HCT116 (cell line): ENCODE data around the gene SLMAP. TPM values are rescaled to one million over a fixed set of nuclear protein-coding genes. Genes with fewer than 3 reads are reported as not detected.

Experiments used
- ATAC-seq: fragments of 200-7000 bp; cut with Tn5 transposase; 2 replicates; pipeline ENCODE4 v1.9.1; 2020; ENCODE audit warnings: mild to moderate bottlenecking, moderate library complexity
- BruUV-seq: library from RNA; stranded (reverse); fragments of 400-500 nt; replicated peaks from 2 replicates; lab custom pipeline; 2021; lab: Mats Ljungman, UMichigan
- CTCF ChIA-PET: fragments of 300-600 bp; sonication (Branson Sonifier 250); formaldehyde crosslinking; loops from one replicate; lab custom pipeline; 2021; ENCODE audit warnings: antibody characterized with exemption; lab: Charles Lee
- POLR2A ChIA-PET: fragments of 300-600, 350-600 bp; sonication (Branson Sonifier 250); formaldehyde crosslinking; loops from one replicate; lab custom pipeline; 2021; ENCODE audit warnings: antibody characterized with exemption; lab: Charles Lee
- RAD21 ChIA-PET, 2 experiments: fragments of 300-600 bp; sonication (Branson Sonifier 250); formaldehyde crosslinking; loops; one replicate each; lab custom pipeline; 2023; ENCODE audit warnings: low total read pairs in 2 of 2; ENCODE audit not compliant: uncharacterized antibody in 2 of 2, unreplicated experiment in 2 of 2, low non-redundant PET in 1 of 2; lab: Charles Lee
- DNase-seq: peaks from one replicate; pipeline ENCODE4 v3.0.0-alpha.2; 2010; ENCODE audit warnings: low read depth, low spot score
- H2AFZ ChIP-seq: fragments of 200-600 bp; shearing (Covaris generic), sonication (generic); 2 replicates; pipeline ENCODE4 v1.6.1; 2017; ENCODE audit warnings: low read depth, mixed run types, mixed read lengths, antibody characterized with exemption, low read length; ENCODE audit not compliant: poor library complexity, severe bottlenecking
- H3K27ac ChIP-seq: 2 replicates; pipeline ENCODE4 v1.5.1; 2012; ENCODE audit warnings: low read depth, low read length
- H3K27me3 ChIP-seq: fragments of 200-600 bp; sonication (generic); 2 replicates; pipeline ENCODE4 v1.6.1; 2016; ENCODE audit warnings: mixed run types, low read length, mixed read lengths; ENCODE audit not compliant: insufficient read depth
- H3K36me3 ChIP-seq, 2 experiments: fragments of 200-500 bp in 1 of 2; fragments of 200-600 bp in 1 of 2; sonication (Bioruptor generic) in 1 of 2; sonication (generic) in 1 of 2; 2 replicates each; pipeline versions ENCODE4 v1.5.1 to v1.6.1; 2014 to 2016; ENCODE audit warnings: low read length in 2 of 2, inconsistent platforms in 1 of 2, mixed read lengths in 1 of 2, mixed run types in 1 of 2; ENCODE audit not compliant: insufficient read depth in 2 of 2, control insufficient read depth in 1 of 2
- H3K4me1 ChIP-seq, 2 experiments: fragments of 200-600 bp in 1 of 2; sonication (generic) in 1 of 2; 2 replicates each; pipeline versions ENCODE4 v1.5.1 to v1.6.1; 2012 to 2017; ENCODE audit warnings: low read length in 2 of 2, inconsistent platforms in 1 of 2, mild to moderate bottlenecking in 1 of 2, mixed read lengths in 1 of 2, mixed run types in 1 of 2, moderate library complexity in 1 of 2; ENCODE audit not compliant: insufficient read depth in 2 of 2, control insufficient read depth in 1 of 2
- H3K4me2 ChIP-seq: fragments of 200-600 bp; sonication (generic); 2 replicates; pipeline ENCODE4 v1.6.1; 2017; ENCODE audit warnings: mixed run types, low read length, mixed read lengths
- H3K4me3 ChIP-seq, 2 experiments: fragments of 200-600 bp in 1 of 2; sonication (generic) in 1 of 2; replicated peaks in 1 of 2; 2 replicates each; pipeline ENCODE4 v1.5.1; 2011 to 2016; ENCODE audit warnings: low read length in 2 of 2, control low read depth in 1 of 2, low read depth in 1 of 2, mild to moderate bottlenecking in 1 of 2, mixed read lengths in 1 of 2, mixed run types in 1 of 2
- H3K79me2 ChIP-seq: fragments of 200-600 bp; sonication (generic); 2 replicates; pipeline ENCODE4 v1.6.1; 2017; ENCODE audit warnings: mild to moderate bottlenecking, mixed run types, low read length, moderate library complexity, mixed read lengths; ENCODE audit not compliant: insufficient read depth
- H3K9ac ChIP-seq: fragments of 200-600 bp; sonication (generic); 2 replicates; pipeline ENCODE4 v1.6.1; 2016; ENCODE audit warnings: low read length, mixed read lengths
- H3K9me2 ChIP-seq: fragments of 200-600 bp; sonication (generic), shearing (Covaris generic); 2 replicates; pipeline ENCODE4 v1.6.1; 2017; ENCODE audit warnings: mixed run types, mild to moderate bottlenecking, moderate library complexity; ENCODE audit not compliant: insufficient read depth
- H3K9me3 ChIP-seq, 2 experiments: fragments of 200-500 bp in 1 of 2; fragments of 200-600 bp in 1 of 2; sonication (Bioruptor generic) in 1 of 2; sonication (generic) in 1 of 2; 2 replicates each; pipeline ENCODE4 v1.6.1; 2014 to 2017; ENCODE audit warnings: low read length in 2 of 2, mixed read lengths in 2 of 2, inconsistent platforms in 1 of 2, low read depth in 1 of 2, mild to moderate bottlenecking in 1 of 2, mixed run types in 1 of 2, moderate library complexity in 1 of 2; ENCODE audit not compliant: control insufficient read depth in 1 of 2, insufficient read depth in 1 of 2
- H4K20me1 ChIP-seq: fragments of 200-600 bp; sonication (generic), shearing (Covaris generic); 2 replicates; pipeline ENCODE4 v1.6.1; 2017; ENCODE audit warnings: mixed run types, mild to moderate bottlenecking, moderate library complexity; ENCODE audit not compliant: insufficient read depth
- CEBPB ChIP-seq: IDR thresholded peaks from 2 replicates; pipeline ENCODE4 v1.6.1; 2012; ENCODE audit warnings: low read depth
- EGR1 ChIP-seq: IDR thresholded peaks from 2 replicates; pipeline ENCODE4 v1.6.1; 2012; ENCODE audit warnings: low read depth
- EZH2 ChIP-seq: fragments of 200-600 bp; sonication (generic); IDR thresholded peaks from 2 replicates; pipeline ENCODE4 v1.6.1; 2017; ENCODE audit warnings: antibody characterized with exemption, mixed run types
- EZH2phosphoT487 ChIP-seq: fragments of 200-600 bp; IDR thresholded peaks from 2 replicates; pipeline ENCODE4 v1.6.1; 2018; ENCODE audit warnings: antibody characterized with exemption, borderline replicate concordance
- FOSL1 ChIP-seq: IDR thresholded peaks from 2 replicates; pipeline ENCODE4 v1.6.1; 2012; ENCODE audit warnings: low read depth
- POLR2AphosphoS5 ChIP-seq: IDR thresholded peaks from 2 replicates; pipeline ENCODE4 v1.6.1; 2011; ENCODE audit warnings: mild to moderate bottlenecking, low read depth, low read length, moderate library complexity
- SRF ChIP-seq: IDR thresholded peaks from 2 replicates; pipeline ENCODE4 v1.6.1; 2012; ENCODE audit warnings: low read depth
- YY1 ChIP-seq: IDR thresholded peaks from 2 replicates; pipeline ENCODE4 v1.6.1; 2011; ENCODE audit warnings: low read length, low read depth, moderate library complexity, mild to moderate bottlenecking; ENCODE audit not compliant: insufficient replicate concordance; ENCODE audit errors: extremely low read depth
- intact Hi-C: fragments of 100-400 bp; cut with micrococcal nuclease; formaldehyde crosslinking; loops from 2 replicates; pipeline ENCODE4 v1.10.0; 2022
- total RNA-seq: library from RNA; stranded (reverse); gene quantifications from one replicate; pipeline ENCODE4 v1.2.1, GENCODE V29; 2021; ENCODE audit not compliant: unreplicated experiment
- TF ChIP-seq, protein P1 (sequence below), 3 experiments: fragments of 200-600 bp in 1 of 3; sonication (generic) in 1 of 3; IDR thresholded peaks in 2 of 3; conservative IDR thresholded peaks in 1 of 3; 2 replicates each; pipeline ENCODE4 v1.5.1; 2012 to 2017; ENCODE audit warnings: low read depth in 2 of 3, low read length in 2 of 3, antibody characterized with exemption in 1 of 3, borderline replicate concordance in 1 of 3, control low read depth in 1 of 3, mild to moderate bottlenecking in 1 of 3, mixed read lengths in 1 of 3, mixed run types in 1 of 3, moderate library complexity in 1 of 3; ENCODE audit not compliant: insufficient read depth in 1 of 3

The SLMAP gene
- total RNA-seq, 1 experiment from 2014 or later: 81.0 TPM

DNA sequence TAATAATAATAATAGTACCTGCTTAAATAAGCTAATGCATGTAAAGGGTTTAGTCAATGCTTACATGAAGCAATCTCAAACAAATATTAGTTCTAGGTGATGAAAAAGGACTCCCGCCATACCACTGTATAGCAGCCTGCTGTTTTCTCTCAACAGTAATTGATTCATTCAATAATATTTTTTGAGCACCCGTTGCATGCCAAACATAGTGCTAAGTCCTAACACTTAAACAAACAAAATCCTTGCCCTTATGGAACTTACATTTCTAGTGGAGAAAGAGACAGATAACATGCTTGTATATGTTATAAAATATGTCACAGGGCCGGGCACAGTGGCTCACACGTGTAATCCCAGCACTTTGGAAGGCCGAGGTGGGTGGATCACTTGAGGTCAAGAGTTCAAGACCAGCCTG, 190.9 kb downstream of the SLMAP start (continued):
- TF ChIP-seq EZH2 (no peak), POLR2AphosphoS5 (no peak), FOSL1 (no peak), SRF (no peak)
- TF ChIP-seq, all 23 proteins: peak for 0

DNA sequence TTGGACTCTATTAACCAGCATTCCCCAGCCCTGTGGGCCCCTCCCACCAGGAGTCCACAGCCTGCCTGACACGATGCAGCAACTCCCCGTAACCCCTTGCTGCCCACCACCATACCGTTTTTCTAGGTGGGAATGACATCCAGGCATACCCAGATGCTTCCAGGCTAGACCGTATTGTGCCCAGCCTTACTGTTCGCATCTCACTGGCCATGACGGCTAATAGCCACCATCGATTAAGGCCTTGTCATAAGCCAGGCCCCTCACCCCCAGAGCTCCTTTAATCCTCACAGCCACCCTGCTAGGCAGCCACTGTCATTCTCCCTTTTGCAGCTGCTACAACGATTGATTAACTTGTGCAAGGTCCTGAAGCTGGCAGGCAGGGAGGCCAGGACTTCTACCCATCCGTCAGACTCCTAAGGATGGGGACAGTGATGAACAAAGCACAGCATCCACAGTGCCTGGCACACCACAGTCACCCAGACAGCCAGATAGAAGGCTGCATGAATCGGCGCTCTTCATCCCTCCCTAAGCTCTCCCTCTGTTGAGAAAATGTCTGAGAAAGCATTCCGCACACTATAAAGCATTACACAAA, 192.1 kb downstream of the SLMAP start:
- no peak for ATAC-seq
- Histone ChIP-seq H3K27me3 (no peaks in the 10 kb centered on the region), H3K79me2 (no peaks in the 10 kb centered on the region), H3K4me1 (peaks cover 32 to 39% of the 10 kb centered on the region in 2 experiments), H3K9ac (no peak overlapping the region), H3K9me2 (no peaks in the 10 kb centered on the region), H4K20me1 (no peaks in the 10 kb centered on the region), H3K36me3 (no peaks in the 10 kb centered on the region), H2AFZ (no peak overlapping the region), H3K4me3 (no peak overlapping the region), H3K27ac (no peak overlapping the region), H3K9me3 (no peaks in the 10 kb centered on the region), H3K4me2 (no peak overlapping the region)
- no TSS peak for BruUV-seq
- no peak for DNase-seq
- ChIA-PET CTCF (no interaction called here), RAD21 (no interaction called here), POLR2A (no interaction called here)
- intact Hi-C loops: no loop called here
- TF ChIP-seq POLR2AphosphoS5 (no peak), YY1 (no peak), CEBPB (no peak), SRF (no peak), EZH2phosphoT487 (no peak), FOSL1 (no peak), EGR1 (no peak)
- TF ChIP-seq, protein P1, sequence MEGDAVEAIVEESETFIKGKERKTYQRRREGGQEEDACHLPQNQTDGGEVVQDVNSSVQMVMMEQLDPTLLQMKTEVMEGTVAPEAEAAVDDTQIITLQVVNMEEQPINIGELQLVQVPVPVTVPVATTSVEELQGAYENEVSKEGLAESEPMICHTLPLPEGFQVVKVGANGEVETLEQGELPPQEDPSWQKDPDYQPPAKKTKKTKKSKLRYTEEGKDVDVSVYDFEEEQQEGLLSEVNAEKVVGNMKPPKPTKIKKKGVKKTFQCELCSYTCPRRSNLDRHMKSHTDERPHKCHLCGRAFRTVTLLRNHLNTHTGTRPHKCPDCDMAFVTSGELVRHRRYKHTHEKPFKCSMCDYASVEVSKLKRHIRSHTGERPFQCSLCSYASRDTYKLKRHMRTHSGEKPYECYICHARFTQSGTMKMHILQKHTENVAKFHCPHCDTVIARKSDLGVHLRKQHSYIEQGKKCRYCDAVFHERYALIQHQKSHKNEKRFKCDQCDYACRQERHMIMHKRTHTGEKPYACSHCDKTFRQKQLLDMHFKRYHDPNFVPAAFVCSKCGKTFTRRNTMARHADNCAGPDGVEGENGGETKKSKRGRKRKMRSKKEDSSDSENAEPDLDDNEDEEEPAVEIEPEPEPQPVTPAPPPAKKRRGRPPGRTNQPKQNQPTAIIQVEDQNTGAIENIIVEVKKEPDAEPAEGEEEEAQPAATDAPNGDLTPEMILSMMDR (IDR thresholded peaks at IDR 0.05 in 2 of 3, conservative IDR thresholded peaks at IDR 0.05 in 1 of 3; ENCODE audit: borderline replicate concordance in 1 of 3, insufficient read depth in 1 of 3, low read depth in 2 of 3, low read length in 2 of 3): no peak
